HG03060 (cell line): ENCODE data around the gene KRTAP4-4.
"Not testable (repeated sequence)": the region's sequence is repeated elsewhere in the genome, so short reads cannot be mapped to it uniquely, and the experiment has no call there.

ENCODE experiments used
- ATAC-seq: cut with Tn5 transposase; IDR thresholded peaks from one replicate; pipeline ENCODE4 v1.9.1; 2021; ENCODE audit warnings: low read depth, moderate number of reproducible peaks; ENCODE audit not compliant: unreplicated experiment

KRTAP4-4 gene

DNA sequence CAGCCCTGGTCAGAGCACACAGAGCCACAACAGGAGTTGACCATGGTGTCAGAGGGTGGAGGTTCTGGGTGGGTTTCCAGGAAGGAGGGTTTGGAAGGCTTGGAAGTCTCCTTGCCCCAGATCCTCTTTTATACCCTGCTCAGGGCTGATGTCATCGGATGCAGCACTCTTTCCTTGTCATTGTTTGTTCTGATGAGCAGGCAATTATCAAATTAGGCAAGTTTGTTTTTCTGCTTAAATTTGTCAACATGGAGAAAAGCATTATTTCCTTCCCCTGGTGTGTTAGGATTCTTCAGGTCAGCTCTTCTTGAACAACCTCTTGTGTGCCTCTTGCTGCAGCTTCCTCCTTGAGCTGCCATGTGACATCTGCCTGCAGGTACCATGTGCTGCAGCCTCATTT is at the start of gene KRTAP4-4:
Gene KRTAP4-4, minus strand, starts transcription at position 101 of the 400 bp plus-strand sequence. Its CDS starts 57 bp downstream, at position 44.
- ATAC-seq = no peak

DNA sequence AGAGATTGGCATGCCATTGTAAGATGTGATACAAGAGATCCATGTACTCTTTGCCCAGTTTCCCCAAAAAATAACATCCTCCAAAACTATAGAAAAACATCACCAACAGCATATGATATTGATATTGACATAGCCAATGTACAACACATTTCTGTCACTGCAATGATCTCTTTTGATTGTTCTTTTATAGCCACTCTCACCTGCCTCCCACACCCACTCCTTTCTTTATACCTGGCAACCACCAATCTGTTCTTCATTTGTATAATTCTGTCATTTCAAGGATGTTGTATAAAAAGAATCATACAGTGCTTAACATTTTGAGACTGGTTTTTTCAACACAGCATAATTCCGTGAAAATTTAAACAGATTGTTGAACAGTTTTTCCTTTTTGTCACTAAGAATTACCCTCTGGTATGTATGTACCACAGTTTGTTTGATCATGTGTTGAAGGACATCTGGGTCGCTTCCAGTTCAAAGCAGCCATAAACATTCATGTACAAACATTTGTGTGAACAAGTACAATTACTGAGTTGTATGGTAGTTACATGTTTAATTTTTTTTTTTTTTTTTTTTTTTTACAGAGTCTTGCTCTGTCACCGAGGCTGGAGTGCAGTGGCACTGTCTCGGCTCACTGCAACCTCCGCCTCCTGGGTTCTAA is 39.0 kb upstream of the KRTAP4-4 start:
- ATAC-seq = no peak

DNA sequence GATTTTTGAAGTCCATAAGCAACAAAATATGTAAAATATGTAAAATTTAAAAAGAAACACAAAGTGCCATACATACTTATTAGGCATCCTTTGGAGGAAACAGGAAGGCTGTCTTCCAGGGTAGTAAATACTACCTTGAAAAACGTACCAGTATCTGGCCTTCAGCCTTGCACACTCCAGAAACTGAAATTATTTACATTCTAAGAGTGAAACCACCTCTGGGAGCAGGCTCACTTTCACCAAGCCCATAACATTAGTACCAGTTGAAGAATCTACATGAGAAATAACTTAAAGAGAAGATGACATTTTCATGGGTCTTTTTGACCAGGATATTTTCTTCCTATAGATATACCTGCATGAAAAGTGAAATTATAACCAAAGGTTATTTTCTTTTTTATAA is 35.5 kb upstream of the KRTAP4-4 start:
- ATAC-seq = no peak

DNA sequence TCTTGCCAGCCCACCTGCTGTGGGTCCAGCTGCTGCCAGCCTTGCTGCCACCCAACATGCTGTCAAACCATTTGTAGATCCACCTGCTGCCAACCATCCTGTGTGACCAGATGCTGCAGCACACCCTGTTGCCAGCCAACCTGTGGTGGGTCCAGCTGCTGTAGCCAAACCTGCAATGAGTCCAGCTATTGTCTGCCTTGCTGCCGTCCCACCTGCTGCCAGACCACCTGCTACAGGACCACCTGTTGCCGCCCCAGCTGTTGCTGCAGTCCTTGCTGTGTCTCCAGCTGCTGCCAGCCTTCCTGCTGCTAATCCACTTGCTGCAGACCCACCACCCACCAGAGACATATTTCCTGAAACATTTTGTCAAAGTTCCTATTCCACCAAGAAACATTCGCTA is 29.8 kb upstream of the KRTAP4-4 start:
- no peak for ATAC-seq

DNA sequence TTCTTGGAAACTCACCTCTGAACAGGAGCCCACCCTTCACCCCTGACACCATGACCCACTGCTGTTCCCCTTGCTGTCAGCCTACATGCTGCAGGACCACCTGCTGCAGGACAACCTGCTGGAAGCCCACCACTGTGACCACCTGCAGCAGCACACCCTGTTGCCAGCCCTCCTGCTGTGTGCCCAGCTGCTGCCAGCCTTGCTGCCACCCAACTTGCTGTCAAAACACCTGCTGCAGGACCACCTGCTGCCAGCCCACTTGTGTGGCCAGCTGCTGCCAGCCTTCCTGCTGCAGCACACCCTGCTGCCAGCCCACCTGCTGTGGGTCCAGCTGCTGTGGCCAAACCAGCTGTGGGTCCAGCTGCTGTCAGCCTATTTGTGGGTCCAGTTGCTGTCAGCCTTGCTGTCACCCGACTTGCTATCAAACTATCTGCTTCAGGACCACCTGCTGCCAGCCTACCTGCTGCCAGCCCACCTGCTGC is 29.3 kb upstream of the KRTAP4-4 start, which contains the start of gene KRTAP9-1:
Gene KRTAP9-1, plus strand, starts transcription at position 51 of the 482 bp plus-strand sequence. Its CDS starts 0 bp downstream, at position 51.
- not testable (repeated sequence) for ATAC-seq

DNA sequence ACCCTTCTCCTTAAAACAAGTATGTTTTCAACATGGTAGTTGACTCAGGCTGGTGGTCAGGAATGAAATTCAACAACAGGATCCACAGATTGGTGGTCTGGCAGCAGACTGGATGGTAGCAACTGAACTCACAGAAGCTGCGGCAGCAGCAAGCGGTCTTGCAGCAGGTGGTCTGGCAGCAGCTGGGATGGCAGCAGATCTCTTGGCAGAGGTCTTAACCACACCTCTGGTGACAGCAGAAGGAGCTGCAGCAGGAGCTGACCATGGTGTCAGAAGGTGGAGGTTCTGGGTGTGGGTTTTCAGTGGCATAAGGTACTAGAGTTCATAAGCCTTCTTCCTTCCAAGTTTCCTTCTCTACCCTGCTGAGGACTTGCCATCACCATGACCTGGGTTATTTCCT is 26.3 kb upstream of the KRTAP4-4 start:
- ATAC-seq = no peak

DNA sequence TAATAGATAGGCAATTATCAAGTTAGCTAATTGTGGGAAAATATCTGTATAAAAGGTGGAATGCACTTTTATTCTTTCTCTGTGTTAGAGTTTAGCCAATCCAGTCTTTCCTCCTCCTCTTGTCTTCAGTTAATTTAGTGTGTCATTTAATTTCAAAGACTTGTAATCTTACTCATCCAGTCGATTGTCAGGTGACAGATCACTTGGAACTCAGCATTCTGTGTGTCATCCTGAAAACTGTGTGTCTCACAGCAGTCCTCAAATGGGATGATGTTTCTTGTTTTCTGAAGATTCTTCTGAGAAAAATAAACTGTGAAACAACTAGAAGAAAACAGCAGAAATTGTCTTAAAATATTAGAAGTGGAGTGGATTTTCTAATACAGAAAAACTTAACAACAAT is 24.5 kb upstream of the KRTAP4-4 start:
- ATAC-seq = no peak

DNA sequence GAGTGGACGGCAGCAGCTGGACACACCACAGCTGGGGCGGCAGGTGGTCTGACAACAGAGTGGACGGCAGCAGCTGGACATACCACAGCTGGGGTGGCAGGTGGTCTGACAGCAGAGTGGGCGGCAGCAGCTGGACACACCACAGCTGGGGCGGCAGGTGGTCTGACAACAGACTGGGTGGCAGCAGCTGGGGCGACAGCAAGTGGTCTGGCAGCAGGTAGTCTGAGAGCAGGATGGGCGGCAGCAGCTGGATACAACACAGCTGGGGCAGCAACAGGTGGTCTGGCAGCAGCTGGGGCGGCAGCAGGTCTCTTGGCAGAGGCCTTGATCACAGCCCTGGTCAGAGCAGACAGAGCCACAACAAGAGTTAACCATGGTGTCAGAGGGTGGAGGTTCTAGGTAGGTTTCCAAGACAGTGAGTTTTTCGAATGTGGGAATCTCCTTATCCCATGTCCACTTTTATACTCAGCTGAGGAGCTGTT is 24.0 kb upstream of the KRTAP4-4 start, which contains the start of gene KRTAP4-1:
Gene KRTAP4-1, minus strand, starts transcription at position 432 of the 482 bp plus-strand sequence. Its CDS starts 57 bp downstream, at position 375.
- ATAC-seq = no peak

DNA sequence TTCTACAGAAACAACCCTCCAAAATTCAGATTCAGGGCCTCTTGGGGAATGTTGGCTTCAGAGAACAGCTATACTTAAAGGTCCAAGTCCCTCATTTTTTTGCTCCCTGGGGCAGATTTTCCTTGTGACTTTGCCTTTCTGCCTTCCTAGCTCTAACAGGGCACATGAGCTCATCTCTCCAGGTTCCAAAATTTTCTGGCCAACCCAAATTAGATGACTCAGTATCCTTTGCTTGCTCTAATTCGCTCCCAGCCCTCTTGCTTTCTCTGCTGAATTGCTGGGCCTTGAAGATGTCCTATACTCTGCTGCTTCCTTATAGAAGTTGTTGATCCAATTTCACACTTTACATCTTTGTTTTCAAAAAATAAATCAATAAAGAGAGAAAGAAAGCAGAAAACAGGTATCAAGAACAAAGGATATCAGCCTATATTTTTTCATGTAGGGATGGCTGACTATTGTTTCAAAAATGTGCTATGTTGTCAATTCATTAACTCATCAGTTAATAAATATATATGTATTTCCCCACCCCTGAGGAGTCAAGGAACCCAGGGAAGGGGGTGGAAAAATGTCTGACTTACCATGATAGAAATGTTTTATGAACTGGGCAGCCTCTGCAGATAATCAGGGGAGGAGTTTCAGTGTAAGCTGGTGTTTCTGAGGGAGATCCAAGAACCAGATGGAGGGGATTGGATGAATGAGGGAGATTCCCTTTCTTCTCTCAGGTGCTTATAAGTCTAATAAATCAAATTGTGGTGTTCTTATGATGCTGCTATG is 18.5 kb upstream of the KRTAP4-4 start:
- ATAC-seq = no peak

DNA sequence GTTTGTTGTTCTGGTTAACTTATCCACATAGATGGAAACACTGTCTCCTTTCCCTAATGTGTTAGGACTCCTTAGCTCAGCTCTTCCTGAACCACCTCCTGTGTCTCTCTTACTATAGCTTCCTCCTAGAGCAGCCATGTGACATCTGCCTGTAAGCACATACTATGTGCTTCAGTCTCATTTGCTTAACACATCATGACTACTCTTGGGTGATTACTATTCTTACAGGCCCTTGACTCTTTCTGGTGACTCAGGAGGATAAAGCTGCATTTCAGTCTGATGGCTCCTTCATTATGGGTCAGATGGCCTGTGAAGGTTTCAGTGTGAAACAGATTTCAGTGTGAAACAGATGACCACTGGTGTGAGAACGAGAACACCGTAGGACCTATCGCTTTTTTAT is 17.8 kb upstream of the KRTAP4-4 start:
- ATAC-seq = no peak

DNA sequence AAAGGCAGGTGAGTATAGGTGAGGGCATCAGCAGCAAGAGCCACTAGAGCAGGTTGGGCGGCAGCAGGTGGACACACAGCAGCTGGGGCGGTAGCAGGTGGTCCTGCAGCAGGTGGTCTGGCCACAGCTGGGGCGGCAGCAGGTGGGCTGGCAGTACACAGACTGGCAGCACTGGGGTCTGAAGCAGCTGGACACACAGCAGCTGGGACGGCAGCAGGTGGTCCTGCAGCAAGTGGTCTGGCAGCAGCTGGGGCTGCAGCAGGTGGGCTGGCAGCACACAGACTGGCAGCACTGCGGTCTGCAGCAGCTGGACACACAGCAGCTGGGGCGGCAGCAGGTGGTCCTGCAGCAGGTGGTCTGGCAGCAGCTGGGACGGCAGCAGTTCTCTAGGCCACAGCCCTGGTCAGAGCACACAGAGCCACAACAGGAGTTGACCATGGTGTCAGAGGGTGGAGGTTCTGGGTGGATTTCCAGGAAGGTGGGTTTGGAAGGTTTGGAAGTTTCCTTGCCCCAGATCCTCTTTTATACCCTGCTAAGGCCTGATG is 17.3 kb upstream of the KRTAP4-4 start, which contains the start of gene KRTAP4-2:
Gene KRTAP4-2, minus strand, starts transcription at position 495 of the 545 bp plus-strand sequence. Its CDS starts 57 bp downstream, at position 438.
- ATAC-seq = no peak

DNA sequence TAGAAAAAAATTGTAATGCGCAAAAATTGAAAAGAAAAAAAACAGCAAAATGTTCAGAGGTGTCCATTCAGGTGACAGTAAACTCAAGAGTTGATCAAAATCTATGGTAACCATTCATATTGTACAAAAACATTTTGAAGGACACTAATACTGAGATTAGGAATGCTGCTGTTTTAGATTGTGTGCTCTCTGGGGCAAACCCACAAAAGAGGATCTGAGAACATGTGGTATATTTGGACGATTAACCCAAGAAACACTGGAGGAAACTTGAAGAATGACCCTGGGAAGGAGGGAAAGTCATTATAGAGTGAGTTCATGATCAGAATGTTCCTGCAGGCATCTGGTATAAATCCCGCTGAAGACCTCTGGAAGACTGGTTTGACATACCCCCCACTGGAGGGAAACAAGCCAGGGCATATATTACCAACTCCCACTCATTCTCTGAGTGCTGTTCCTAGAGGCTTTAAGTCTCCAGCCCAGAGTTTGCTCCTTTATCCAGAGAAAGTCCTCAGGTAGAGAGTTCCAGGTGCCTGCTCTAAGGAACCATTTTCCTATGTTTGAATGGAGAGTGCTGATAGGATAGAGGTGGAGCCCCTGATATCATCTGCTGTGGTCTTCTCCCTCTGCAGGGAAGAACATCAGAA is 16.3 kb upstream of the KRTAP4-4 start:
- ATAC-seq = no peak

DNA sequence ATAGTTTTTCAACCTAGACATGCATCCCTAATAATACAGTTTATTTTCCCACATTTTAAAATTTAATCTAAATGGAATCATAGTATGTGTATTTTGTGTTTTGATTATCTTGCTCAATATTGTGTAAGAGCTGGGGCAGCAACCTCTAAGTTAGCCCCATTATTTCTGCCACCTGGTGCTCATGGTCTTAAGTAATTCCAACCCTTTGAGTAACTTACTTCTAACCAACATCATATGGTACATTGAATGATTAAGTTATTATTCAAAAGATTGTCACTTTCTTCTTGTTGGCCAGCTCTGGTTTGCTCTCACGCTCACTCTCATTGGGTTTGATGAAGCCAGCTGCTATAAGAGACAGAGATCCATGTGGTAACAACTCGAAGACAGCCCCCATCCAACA is 11.3 kb upstream of the KRTAP4-4 start:
- ATAC-seq = no peak

DNA sequence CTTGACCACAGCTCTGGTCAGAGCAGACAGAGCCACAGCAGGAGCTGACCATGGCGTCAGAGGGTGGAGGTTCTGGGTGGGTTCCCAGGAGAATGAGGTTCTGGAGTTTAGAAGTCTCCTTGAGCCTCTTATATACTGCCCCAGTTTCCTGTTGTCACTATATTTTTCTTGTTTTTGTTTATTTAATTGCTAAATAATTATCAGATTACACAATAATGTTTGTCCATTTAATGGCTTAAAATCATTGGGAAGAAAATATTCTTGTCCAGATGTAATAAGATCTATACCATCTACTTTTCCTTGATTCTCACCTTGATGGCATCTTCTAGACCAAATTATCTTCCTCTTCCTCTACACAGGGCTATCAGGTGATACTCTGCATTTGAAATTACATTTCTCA is 7.6 kb upstream of the KRTAP4-4 start, which contains the start of gene KRTAP4-3:
Gene KRTAP4-3, minus strand, starts transcription at position 101 of the 400 bp plus-strand sequence. Its CDS starts 49 bp downstream, at position 52.
- ATAC-seq = no peak

DNA sequence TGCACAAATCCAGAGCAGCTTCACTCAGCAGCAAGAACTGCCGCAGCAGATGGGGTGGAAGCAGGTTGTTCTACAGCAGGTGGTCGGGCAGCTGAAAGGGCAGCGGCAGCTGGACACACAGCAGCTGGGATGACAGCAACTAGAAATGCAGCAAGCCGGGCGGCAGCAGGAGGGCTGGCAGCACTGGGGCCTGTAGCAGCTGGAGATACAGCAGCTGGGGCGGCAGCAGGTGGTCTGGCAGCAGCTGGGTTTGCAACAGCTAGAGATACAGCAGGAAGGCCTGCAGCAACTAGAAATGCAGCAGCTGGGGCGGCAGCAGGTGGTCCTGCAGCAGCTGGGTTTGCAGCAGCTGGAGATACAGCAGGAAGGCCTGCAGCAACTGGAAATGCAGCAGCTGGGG is 7.0 kb upstream of the KRTAP4-4 start:
- ATAC-seq = no peak

DNA sequence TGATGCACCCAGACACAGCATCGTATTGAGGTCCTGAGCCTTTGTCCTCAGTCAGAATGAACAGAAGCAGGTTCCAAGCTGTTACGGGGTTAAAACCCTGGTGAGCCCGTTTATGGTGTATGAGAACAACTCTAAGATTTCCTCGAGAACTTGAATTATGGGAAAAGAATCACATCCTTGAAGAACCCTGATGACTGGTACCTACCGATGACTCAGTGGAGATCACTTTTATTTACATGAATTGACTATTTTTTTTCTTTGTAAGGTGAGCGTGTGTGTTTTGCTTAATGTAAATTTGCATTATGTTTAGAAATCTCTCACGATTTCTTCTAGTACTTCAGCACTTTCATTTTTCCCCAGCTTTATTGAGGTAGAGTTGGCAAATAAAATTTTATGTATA is 3.3 kb upstream of the KRTAP4-4 start:
- ATAC-seq = no peak

DNA sequence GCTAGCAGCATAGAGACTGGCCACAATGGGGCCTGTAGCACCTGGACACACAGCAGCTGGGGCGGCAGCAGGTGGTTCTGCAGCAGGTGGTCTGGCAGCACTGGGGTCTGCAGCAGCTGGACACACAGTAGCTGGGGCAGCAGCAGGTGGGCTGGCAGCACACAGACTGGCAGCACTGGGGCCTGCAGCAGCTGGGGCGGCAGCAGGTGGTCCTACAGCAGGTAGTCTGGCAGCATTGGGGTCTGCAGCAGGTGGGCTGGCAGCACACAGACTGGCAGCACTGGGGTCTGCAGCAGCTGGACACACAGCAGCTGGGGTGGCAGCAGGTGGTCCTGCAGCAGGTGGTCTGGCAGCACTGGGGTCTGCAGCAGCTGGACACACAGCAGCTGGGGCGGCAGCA is 358 bp downstream of the KRTAP4-4 start:
- ATAC-seq = not testable (repeated sequence)

DNA sequence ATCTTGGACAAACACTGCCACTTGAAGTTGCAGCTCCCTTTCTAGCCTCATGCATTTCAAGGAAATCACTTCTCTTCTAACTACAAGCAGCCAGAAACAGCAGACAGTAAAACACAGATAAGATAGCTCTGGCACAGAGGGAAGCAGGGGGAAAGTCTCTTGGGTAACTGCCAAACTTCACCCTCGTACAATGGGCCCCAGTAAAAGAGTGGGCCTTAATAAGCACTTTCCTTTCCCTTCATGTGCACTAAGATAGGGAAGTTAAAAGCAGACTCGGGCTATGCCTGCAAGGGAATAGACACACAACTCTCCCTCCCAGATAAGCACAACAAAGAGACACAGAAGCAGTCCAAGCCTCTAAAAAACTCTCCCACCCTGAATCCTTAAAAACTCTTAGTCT is 6.7 kb downstream of the KRTAP4-4 start:
- no peak for ATAC-seq

DNA sequence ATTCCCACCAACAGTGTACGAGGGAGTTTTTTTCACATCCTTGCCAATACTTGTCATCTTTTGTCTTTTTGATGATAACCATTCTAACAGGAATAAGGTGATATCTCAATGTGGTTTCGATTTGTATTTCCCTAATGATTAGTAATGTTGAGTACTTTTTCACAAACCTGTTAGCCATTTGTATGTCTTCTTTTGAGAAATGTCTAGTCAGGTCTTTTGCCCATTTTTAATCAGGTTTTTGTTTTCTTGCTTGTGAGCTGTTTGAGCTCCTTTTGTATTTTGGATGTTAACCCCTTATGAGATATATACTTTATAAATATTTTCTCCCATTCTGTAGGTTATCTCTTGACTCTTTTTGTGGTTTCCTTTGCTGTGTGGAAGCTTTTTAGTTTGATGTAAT is 9.0 kb downstream of the KRTAP4-4 start:
- ATAC-seq = no peak

DNA sequence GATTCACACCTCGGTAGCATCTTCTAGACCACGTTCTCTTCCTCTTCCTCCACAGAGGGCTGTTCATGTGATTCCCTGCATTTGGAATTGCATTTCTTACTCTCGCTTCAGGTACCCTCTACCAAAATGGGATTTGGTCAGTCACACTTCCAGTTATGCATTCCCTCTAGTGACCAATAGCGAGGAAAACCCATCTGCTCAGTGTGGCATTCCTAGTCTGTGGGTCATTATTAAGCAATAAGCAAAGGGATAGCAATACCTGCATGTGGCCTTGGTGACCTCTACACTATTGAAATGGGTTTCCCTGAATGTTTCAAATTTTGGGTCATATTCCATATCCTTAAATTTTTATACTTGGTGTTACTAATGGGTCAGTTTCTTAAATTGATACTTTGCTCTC is 10.5 kb downstream of the KRTAP4-4 start:
- no peak for ATAC-seq

DNA sequence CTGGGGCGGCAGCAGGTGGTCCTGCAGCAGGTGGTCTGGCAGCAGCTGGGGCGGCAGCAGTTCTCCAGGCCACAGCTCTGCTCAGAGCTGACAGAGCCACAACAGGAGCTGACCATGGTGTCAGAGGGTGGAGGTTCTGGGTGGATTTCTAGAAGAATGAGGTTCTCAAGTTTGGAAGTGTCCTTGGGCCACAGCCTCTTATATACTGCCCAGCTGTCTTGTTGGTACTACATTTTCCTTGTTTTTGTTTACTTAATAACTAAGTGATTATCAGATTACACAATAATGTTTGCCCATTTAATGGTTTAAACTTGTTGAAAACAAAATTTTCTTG is 10.9 kb downstream of the KRTAP4-4 start, which contains the start of gene KRTAP4-5:
Gene KRTAP4-5, minus strand, starts transcription at position 174 of the 334 bp plus-strand sequence. Its CDS starts 58 bp downstream, at position 116.
- ATAC-seq = no peak
